GM12872 (cell line): Measurements from ENCODE around the gene NSD1.

ENCODE experiments used
- TF ChIP-seq, protein P1 (sequence below): IDR thresholded peaks from 3 replicates; pipeline ENCODE4 v1.5.1; 2011; ENCODE audit warnings: low read depth, mild to moderate bottlenecking, low read length, moderate library complexity; ENCODE audit not compliant: insufficient read depth

NSD1 gene

DNA sequence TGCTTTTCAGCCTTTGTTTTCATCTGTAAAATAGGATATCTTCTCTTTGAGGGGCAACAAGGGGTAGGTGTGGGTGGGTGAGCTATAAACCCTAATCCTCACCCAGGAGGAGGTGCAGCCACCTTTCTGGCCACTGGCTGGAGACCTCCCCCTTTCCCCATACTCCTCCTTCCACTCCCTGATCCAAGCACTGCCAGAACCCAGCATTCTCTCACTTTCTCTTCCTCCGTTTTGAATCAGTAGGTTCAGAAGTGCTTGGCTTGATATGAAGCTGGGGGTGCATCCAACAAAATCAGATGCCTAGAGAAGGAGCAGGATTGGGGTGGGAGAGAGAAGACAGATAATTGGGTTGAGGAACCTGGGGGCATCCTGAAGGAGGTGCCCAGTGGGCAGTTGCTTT, 6.8 kb upstream of the NSD1 start:
- TF ChIP-seq, protein P1, sequence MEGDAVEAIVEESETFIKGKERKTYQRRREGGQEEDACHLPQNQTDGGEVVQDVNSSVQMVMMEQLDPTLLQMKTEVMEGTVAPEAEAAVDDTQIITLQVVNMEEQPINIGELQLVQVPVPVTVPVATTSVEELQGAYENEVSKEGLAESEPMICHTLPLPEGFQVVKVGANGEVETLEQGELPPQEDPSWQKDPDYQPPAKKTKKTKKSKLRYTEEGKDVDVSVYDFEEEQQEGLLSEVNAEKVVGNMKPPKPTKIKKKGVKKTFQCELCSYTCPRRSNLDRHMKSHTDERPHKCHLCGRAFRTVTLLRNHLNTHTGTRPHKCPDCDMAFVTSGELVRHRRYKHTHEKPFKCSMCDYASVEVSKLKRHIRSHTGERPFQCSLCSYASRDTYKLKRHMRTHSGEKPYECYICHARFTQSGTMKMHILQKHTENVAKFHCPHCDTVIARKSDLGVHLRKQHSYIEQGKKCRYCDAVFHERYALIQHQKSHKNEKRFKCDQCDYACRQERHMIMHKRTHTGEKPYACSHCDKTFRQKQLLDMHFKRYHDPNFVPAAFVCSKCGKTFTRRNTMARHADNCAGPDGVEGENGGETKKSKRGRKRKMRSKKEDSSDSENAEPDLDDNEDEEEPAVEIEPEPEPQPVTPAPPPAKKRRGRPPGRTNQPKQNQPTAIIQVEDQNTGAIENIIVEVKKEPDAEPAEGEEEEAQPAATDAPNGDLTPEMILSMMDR: no peak

DNA sequence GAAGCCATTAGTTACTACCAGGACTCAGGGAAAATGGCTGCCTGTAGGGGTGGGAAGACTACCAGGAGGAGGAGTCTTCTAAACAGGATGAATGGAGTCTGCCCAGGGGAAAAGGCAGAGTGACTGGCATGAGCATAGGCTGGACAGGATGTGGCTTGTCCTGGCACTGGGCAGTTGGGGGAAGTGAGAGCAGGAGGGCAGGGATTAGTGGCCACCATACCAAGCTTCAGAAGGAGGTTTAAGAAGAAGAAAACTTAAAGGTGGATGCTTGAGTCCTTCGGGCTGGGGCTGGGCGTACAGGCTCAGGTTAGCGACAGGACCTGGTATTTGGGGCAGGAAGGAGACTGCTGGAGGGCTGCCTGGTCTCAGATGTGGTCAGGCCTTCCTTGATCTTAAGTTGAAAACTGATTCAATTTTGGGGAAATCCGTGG, 5.0 kb upstream of the NSD1 start:
- TF ChIP-seq, protein P1: no peak

DNA sequence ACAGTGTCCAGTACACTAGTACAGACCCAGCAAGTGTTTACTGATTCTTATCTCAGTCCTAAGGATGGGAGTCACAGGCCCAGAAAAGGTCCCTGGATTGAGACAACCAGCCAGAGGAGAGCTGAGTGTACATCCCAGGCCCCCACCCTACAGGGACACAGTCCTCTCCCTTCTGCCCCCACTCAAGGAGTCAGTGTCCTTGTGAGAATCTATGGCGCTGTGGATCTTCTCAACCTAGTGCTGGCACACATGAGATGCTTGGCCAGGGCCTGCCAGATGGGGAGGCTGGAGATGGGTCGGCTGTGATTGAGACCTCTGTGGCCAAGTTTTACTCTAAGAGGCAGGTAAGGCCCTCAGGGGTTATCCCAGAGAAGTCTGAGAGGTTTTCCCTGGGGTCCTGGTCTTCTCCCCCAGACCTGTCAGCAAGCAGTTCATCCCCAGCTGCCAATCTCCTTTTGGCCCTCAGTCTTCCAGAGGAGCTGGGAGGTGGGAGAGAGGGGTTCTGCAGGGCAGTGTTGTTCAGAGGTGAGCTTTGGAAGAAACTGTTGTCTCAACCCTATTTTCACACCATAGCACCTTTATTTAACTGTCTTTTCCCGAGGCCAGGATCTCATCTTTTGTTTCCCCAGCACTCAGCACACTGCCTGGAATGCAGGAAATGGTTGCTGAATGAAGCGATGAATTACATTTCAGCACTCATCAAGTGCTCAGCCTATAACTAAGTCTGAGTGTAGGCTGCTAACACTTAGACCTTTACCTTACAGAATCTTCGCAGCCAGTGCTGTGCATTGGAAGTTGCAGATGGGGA, 3.2 kb upstream of the NSD1 start:
- TF ChIP-seq, protein P1: no peak

DNA sequence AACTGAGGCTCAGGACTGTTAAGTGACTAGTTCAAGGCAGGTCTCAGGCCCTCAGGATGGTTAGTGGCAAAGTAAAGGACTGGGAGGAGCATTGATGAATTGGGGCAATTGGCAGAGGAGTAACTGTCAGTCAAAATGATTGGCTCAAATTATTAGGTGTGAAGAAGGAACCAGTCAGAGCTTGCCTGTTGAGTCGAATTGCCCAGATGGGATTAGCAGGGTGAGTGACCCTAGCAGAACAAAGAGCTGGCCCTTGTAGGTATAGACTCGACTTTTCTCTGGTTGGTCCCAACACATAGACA, 2.6 kb upstream of the NSD1 start:
- TF ChIP-seq, protein P1: no peak

DNA sequence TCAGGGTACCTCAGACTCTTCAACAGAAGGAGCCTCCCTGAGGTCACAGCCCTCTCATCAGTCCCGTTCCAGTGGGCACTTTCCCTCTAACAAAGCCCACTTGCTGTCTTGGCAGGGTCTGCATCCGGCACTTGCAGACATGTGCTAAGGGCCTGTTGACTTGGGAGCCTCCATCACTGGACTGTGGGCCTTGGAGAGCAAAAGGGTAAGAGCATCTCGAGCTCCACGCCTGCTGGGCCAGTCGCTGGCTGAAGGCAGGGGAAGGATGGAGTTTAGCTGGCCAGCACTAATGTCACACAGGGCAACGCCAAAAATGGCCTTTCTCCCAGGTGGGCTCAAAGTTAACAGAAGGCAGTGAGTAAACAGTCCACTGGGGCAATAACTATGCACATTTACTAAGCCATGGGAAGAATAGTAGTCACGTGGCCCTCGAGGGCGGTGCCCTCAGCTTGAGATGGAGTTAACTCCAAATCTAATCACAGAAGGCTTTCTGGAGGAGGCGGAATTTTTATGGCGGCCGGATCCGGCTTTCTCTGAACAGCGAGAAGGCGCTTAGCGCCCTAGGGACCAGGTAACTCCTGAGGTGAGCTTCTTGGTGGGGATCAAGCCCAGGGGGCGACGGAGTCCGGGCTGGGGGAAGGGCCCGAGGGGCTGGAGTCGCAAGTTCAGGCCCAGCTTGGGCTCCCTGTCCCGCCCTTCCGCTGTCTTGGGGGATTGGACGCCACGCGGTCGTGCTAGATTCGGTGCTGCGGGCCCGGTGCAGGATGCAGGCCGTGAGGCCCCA, 2.0 kb upstream of the NSD1 start:
- TF ChIP-seq, protein P1: no peak

DNA sequence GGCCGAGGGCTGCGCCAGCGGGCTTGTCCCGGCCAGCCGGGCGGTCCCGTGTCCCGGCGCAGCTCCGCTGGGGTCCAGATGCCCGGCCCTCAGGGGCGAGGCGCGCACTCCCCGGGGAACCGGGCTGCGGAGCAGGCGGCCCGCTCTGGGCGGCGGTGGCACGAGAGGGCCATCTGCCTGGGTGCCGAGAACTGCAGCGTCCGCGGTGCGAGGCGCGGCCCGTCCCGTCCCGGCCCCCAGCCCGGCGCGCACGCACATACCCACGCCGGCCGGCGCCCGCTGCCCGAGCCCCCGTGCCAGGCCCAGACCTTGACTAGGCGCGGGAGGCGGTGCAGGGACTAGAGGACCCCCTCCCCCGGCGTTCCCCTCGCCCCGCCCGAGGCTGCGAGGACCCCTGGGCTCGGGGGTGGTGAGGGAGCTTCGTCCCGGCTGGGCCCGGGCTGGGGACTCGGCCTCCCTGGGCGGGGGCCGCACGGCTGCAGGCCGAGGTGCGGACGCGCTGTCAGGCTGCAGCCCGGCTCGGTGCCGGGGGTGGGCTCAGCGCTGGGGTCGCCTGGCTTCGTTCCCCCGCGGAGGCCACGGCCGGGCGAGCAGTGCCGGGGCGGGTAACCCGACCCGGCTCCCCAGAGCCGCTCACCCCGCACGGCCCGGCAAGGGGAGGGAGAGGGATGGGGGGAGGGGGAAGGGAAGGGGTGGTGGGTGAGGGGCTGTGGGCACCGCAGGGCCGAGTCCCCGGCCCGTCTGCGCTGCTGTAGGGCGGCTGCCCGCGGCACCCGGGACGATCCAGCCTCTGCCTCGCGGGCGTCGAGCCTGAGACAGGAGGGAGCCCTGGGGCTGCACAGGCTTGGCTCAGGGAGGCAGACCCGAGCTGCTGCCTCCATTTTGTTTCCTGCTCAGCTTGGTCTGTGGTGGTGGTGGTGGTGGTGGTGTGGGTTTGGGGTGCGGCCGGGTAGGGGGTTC, 1.2 kb upstream of the NSD1 start:
- TF ChIP-seq, protein P1: no peak
